PFSK-1 (cell line): Measurements from ENCODE around the gene AP1G2.

Experiments used
- FOXP2 ChIP-seq: optimal IDR thresholded peaks from 2 replicates; pipeline ENCODE3; 2011; ENCODE audit warnings: borderline replicate concordance, control low read depth, inconsistent platforms; ENCODE audit not compliant: insufficient read depth; ENCODE audit errors: extremely low read length, extremely low read depth
- POLR2AphosphoS5 ChIP-seq: IDR thresholded peaks from 2 replicates; pipeline ENCODE4 v1.6.1; 2012; ENCODE audit warnings: low read depth, mild to moderate bottlenecking, control low read depth, low read length, moderate library complexity
- REST ChIP-seq, 2 experiments: IDR thresholded peaks; 2 replicates each; pipeline versions ENCODE4 v1.6.1 to v1.8.0; 2011 to 2012; ENCODE audit warnings: low read depth in 2 of 2, low read length in 2 of 2, control low read depth in 1 of 2, inconsistent platforms in 1 of 2, mild to moderate bottlenecking in 1 of 2, moderate library complexity in 1 of 2; ENCODE audit not compliant: insufficient read depth in 1 of 2
- SIN3A ChIP-seq: IDR thresholded peaks from 2 replicates; pipeline ENCODE4 v1.6.1; 2012; ENCODE audit warnings: mild to moderate bottlenecking, low read length, moderate library complexity, borderline replicate concordance; ENCODE audit not compliant: insufficient read depth

- TF ChIP-seq FOXP2 (no peak), REST (IDR thresholded peaks at IDR 0.05; ENCODE audit: insufficient read depth in 1 of 2, low read depth in 2 of 2, low read length in 2 of 2) (no peak), POLR2AphosphoS5 (no peak), SIN3A (no peak)
Measured at GRCh38 chr14:23524954-23525353, 42.6 kb downstream of the AP1G2 start.
